GM23338 (cell line): ENCODE results near the gene AQP3. TPM values are rescaled to one million over a fixed set of nuclear protein-coding genes. Genes with fewer than 3 reads are reported as not detected.

Experiments used
- ATAC-seq: fragments of 200-7000 bp; cut with Tn5 transposase; 3 replicates; pipeline ENCODE4 v1.9.1; 2020
- DNase-seq: peaks from one replicate; pipeline ENCODE4 v3.0.0-alpha.2; 2015; ENCODE audit warnings: low spot score
- H2AFZ ChIP-seq: fragments of 200-600 bp; sonication (generic); 2 replicates; pipeline ENCODE4 v1.8.0; 2016; ENCODE audit warnings: antibody characterized with exemption, mild to moderate bottlenecking, moderate library complexity
- H3F3A ChIP-seq: fragments of 200-600 bp; sonication (generic); replicated peaks from 2 replicates; pipeline ENCODE4 v1.8.0; 2017; ENCODE audit warnings: antibody characterized with exemption, mixed run types, low read depth
- H3K27ac ChIP-seq: fragments of 200-600 bp; sonication (generic); 2 replicates; pipeline ENCODE4 v1.6.1; 2016; ENCODE audit warnings: low read depth
- H3K27me3 ChIP-seq: fragments of 200-600 bp; sonication (generic); 2 replicates; pipeline ENCODE4 v1.8.0; 2016; ENCODE audit warnings: mild to moderate bottlenecking, mixed run types, moderate library complexity; ENCODE audit not compliant: insufficient read depth
- H3K36me3 ChIP-seq: fragments of 200-600 bp; sonication (generic); 2 replicates; pipeline ENCODE4 v1.8.0; 2016; ENCODE audit warnings: mild to moderate bottlenecking; ENCODE audit not compliant: insufficient read depth
- H3K4me1 ChIP-seq: fragments of 200-600 bp; sonication (generic); 2 replicates; pipeline ENCODE4 v1.8.0; 2016; ENCODE audit warnings: mild to moderate bottlenecking, moderate library complexity; ENCODE audit not compliant: insufficient read depth
- H3K4me2 ChIP-seq: fragments of 200-600 bp; sonication (generic); 2 replicates; pipeline ENCODE4 v1.7.1; 2017; ENCODE audit warnings: mixed run types
- H3K4me3 ChIP-seq: fragments of 200-600 bp; sonication (generic); 2 replicates; pipeline ENCODE4 v1.6.1; 2016; ENCODE audit warnings: mixed run types
- H3K79me2 ChIP-seq: fragments of 200-600 bp; sonication (generic); replicated peaks from 2 replicates; pipeline ENCODE4 v1.8.0; 2017; ENCODE audit warnings: mild to moderate bottlenecking; ENCODE audit not compliant: insufficient read depth
- H3K9me2 ChIP-seq: fragments of 200-600 bp; sonication (generic); 2 replicates; pipeline ENCODE4 v1.8.0; 2017; ENCODE audit not compliant: insufficient read depth
- H4K20me1 ChIP-seq: fragments of 200-600 bp; sonication (generic); replicated peaks from 2 replicates; pipeline ENCODE4 v1.8.0; 2017; ENCODE audit warnings: mild to moderate bottlenecking; ENCODE audit not compliant: insufficient read depth
- H3K27ac Mint-ChIP-seq: 2 replicates; pipeline ENCODE4 v1.8.0; 2020; ENCODE audit warnings: inconsistent platforms, mild to moderate bottlenecking, moderate library complexity, mixed read lengths
- H3K27me3 Mint-ChIP-seq: 3 replicates; pipeline ENCODE4 v1.8.0; 2022; ENCODE audit warnings: low read depth, mild to moderate bottlenecking, moderate library complexity, mixed read lengths, inconsistent platforms; ENCODE audit not compliant: insufficient read depth, poor library complexity
- H3K36me3 Mint-ChIP-seq: 3 replicates; pipeline ENCODE4 v1.8.0; 2021; ENCODE audit warnings: low read depth, mild to moderate bottlenecking, inconsistent platforms, moderate library complexity, mixed read lengths
- H3K4me1 Mint-ChIP-seq: 3 replicates; pipeline ENCODE4 v1.8.0; 2020; ENCODE audit warnings: mild to moderate bottlenecking, inconsistent platforms, mixed read lengths
- H3K4me3 Mint-ChIP-seq: 3 replicates; pipeline ENCODE4 v1.8.0; 2021; ENCODE audit warnings: moderate library complexity, mild to moderate bottlenecking, inconsistent platforms, mixed read lengths
- H3K9me3 Mint-ChIP-seq: 3 replicates; pipeline ENCODE4 v1.8.0; 2020; ENCODE audit warnings: moderate library complexity, mild to moderate bottlenecking, inconsistent platforms, mixed read lengths
- CREB1 ChIP-seq: fragments of 250-450 bp; sonication (Bioruptor Pico); IDR thresholded peaks from 2 replicates; pipeline ENCODE4 v1.5.0; 2020; ENCODE audit warnings: low read depth, mild to moderate bottlenecking, moderate library complexity
- CTCF ChIP-seq, 2 experiments: fragments of 200-600 bp in 1 of 2; sonication (generic) in 1 of 2; conservative IDR thresholded peaks; 2 replicates each; pipeline versions ENCODE4 v1.5.1 to v1.6.1; 2016 to 2017; ENCODE audit warnings: antibody characterized with exemption in 2 of 2, low read depth in 2 of 2, mild to moderate bottlenecking in 2 of 2, moderate library complexity in 1 of 2
- ETS1 ChIP-seq: IDR thresholded peaks from 2 replicates; pipeline ENCODE4 v1.6.1; 2016; ENCODE audit warnings: antibody characterized with exemption
- EZH2 ChIP-seq: fragments of 200-600 bp; sonication (generic); IDR thresholded peaks from one replicate; pipeline ENCODE4 v1.8.0; 2017; ENCODE audit warnings: antibody characterized with exemption, mild to moderate bottlenecking, low read depth; ENCODE audit not compliant: unreplicated experiment
- EZH2phosphoT487 ChIP-seq: fragments of 200-600 bp; sonication (generic); IDR thresholded peaks from one replicate; pipeline ENCODE4 v1.8.1; 2018; ENCODE audit warnings: antibody characterized with exemption; ENCODE audit not compliant: unreplicated experiment
- JUNB ChIP-seq: IDR thresholded peaks from one replicate; pipeline ENCODE4 v1.6.1; 2016; ENCODE audit warnings: antibody characterized with exemption; ENCODE audit not compliant: unreplicated experiment
- NANOG ChIP-seq: IDR thresholded peaks from 2 replicates; pipeline ENCODE4 v1.6.1; 2016; ENCODE audit warnings: antibody characterized with exemption, borderline replicate concordance
- POLR2AphosphoS5 ChIP-seq: IDR thresholded peaks from 2 replicates; pipeline ENCODE4 v1.6.1; 2016; ENCODE audit warnings: antibody characterized with exemption, low read depth
- REST ChIP-seq: IDR thresholded peaks from one replicate; pipeline ENCODE4 v1.6.1; 2018; ENCODE audit warnings: antibody characterized with exemption; ENCODE audit not compliant: unreplicated experiment
- STAT1 ChIP-seq: IDR thresholded peaks from one replicate; pipeline ENCODE4 v1.6.1; 2016; ENCODE audit warnings: antibody characterized with exemption; ENCODE audit not compliant: unreplicated experiment
- ZNF114 ChIP-seq: fragments of 250-450 bp; sonication (Bioruptor Pico); IDR thresholded peaks from 2 replicates; pipeline ENCODE4 v1.5.0; 2020; ENCODE audit warnings: mild to moderate bottlenecking, moderate library complexity
- ZNF331 ChIP-seq: fragments of 250-450 bp; sonication (Bioruptor Pico); IDR thresholded peaks from 2 replicates; pipeline ENCODE4 v1.5.0; 2020; ENCODE audit warnings: low read depth, mild to moderate bottlenecking, moderate library complexity
- ZNF462 ChIP-seq: fragments of 250-450 bp; sonication (Bioruptor Pico); IDR thresholded peaks from 2 replicates; pipeline ENCODE4 v1.5.0; 2020; ENCODE audit warnings: mild to moderate bottlenecking, moderate library complexity
- polyA plus RNA-seq: library from polyadenylated mRNA; unstranded; fragments of >200 nt; fragmentation: Nextera tagmentation; extraction: Ambion mirVana; gene quantifications from 2 replicates; pipeline ENCODE4 v1.2.1, GENCODE V29; 2016
- total RNA-seq: library from RNA; depleted of rRNA; stranded (reverse); fragments of >200 nt; shearing (Covaris generic); gene quantifications from 2 replicates; pipeline ENCODE4 v1.2.3, GENCODE V29; 2014

AQP3 gene
- total and polyA plus RNA-seq, 2 experiments from 2014 or later: 1.4 to 3.5 TPM

- TF ChIP-seq CTCF (conservative IDR thresholded peaks at IDR 0.05; ENCODE audit: low read depth in 2 of 2) (no peak), NANOG (no peak), CREB1 (CRISPR knock-in tag) (no peak), STAT1 (no peak), EZH2 (no peak), ZNF114 (CRISPR knock-in tag) (no peak), JUNB (no peak), POLR2AphosphoS5 (no peak), REST (no peak), ZNF462 (no peak), ETS1 (no peak), ZNF331 (CRISPR knock-in tag) (no peak), EZH2phosphoT487 (no peak)
- H3K4me3 ChIP-seq: no peak overlapping the region
- no peak overlapping the region for H3K4me2 ChIP-seq
- no peaks in the 10 kb centered on the region for H4K20me1 ChIP-seq
- no peaks in the 10 kb centered on the region for H3K9me2 ChIP-seq
- H3K27me3 ChIP-seq: no peaks in the 10 kb centered on the region
- no peaks in the 10 kb centered on the region for H3K79me2 ChIP-seq
- ATAC-seq: no peak; the same call in 2 of the 3 replicates
- no peak overlapping the region; the same call in 1 of the 2 replicates for H3K27ac Mint-ChIP-seq
- H3K27ac ChIP-seq: no peak overlapping the region
- H3K27me3 Mint-ChIP-seq: peaks cover 8% of the 10 kb centered on the region
- H3K9me3 Mint-ChIP-seq: no peaks in the 10 kb centered on the region; the same call in 2 of the 3 replicates
- H2AFZ ChIP-seq: no peak overlapping the region; the same call in 1 of the 2 replicates
- peaks cover 3% of the 10 kb centered on the region; the same call in 2 of the 3 replicates for H3K4me1 Mint-ChIP-seq
- H3K36me3 Mint-ChIP-seq: no peaks in the 10 kb centered on the region; the same call in 2 of the 3 replicates
- H3K4me3 Mint-ChIP-seq: no peak overlapping the region
- no peaks in the 10 kb centered on the region for H3K4me1 ChIP-seq
- no peaks in the 10 kb centered on the region for H3F3A ChIP-seq
- no peaks in the 10 kb centered on the region for H3K36me3 ChIP-seq
- DNase-seq: no peak
Measured at GRCh38 chr9:33403941-33404787, 43.2 kb downstream of the AQP3 start.
